SH-SY5Y (cell line): ENCODE results near the gene FYB2.

Experiments
- GATA2 ChIP-seq: IDR thresholded peaks from 2 replicates; pipeline ENCODE4 v1.6.1; 2011; ENCODE audit warnings: mild to moderate bottlenecking, low read depth, low read length
- GATA3 ChIP-seq: IDR thresholded peaks from 2 replicates; pipeline ENCODE4 v1.6.1; 2011; ENCODE audit warnings: low read depth, mild to moderate bottlenecking, low read length, moderate library complexity

Gene FYB2

GRCh38 chr1:56719171-56719570 is 100.0 kb downstream of the FYB2 start:
- TF ChIP-seq GATA2 (no peak), GATA3 (no peak)

- TF ChIP-seq GATA2 (no peak), GATA3 (no peak)
Measured at GRCh38 chr1:56715156-56715555, 104.0 kb downstream of the FYB2 start.

- TF ChIP-seq GATA3 (no peak), GATA2 (no peak)
Measured at GRCh38 chr1:56713112-56713511, 106.1 kb downstream of the FYB2 start.

- TF ChIP-seq GATA3 (no peak), GATA2 (no peak)
Measured at GRCh38 chr1:56712150-56712549, 107.1 kb downstream of the FYB2 start.

GRCh38 chr1:56710646-56711045 is 108.6 kb downstream of the FYB2 start:
- TF ChIP-seq GATA2 (no peak), GATA3 (no peak)

GRCh38 chr1:56709995-56710394 is 109.2 kb downstream of the FYB2 start:
- TF ChIP-seq GATA3, result no peak
- TF ChIP-seq GATA2, result no peak

- TF ChIP-seq GATA2, result no peak
- no peak for TF ChIP-seq GATA3
Measured at GRCh38 chr1:56709269-56709880, 109.8 kb downstream of the FYB2 start.

GRCh38 chr1:56707379-56707778 is 111.8 kb downstream of the FYB2 start:
- TF ChIP-seq GATA2, result no peak
- no peak for TF ChIP-seq GATA3

GRCh38 chr1:56703747-56704146 is 115.5 kb downstream of the FYB2 start:
- TF ChIP-seq GATA3 (no peak), GATA2 (no peak)

- TF ChIP-seq GATA2 (no peak), GATA3 (no peak)
Measured at GRCh38 chr1:56696663-56697062, 122.5 kb downstream of the FYB2 start.

GRCh38 chr1:56688522-56689026 is 130.6 kb downstream of the FYB2 start:
- TF ChIP-seq GATA3, result no peak
- TF ChIP-seq GATA2, result no peak

- TF ChIP-seq GATA2, result no peak
- no peak for TF ChIP-seq GATA3
Measured at GRCh38 chr1:56686169-56686568, 133.0 kb downstream of the FYB2 start.

GRCh38 chr1:56683569-56683968 is 135.6 kb downstream of the FYB2 start:
- TF ChIP-seq GATA3, result no peak
- TF ChIP-seq GATA2, result no peak

GRCh38 chr1:56676571-56677035 is 142.6 kb downstream of the FYB2 start:
- TF ChIP-seq GATA2 (no peak), GATA3 (no peak)

- TF ChIP-seq GATA2 (no peak), GATA3 (no peak)
Measured at GRCh38 chr1:56675763-56676162, 143.4 kb downstream of the FYB2 start.

- no peak for TF ChIP-seq GATA3
- TF ChIP-seq GATA2, result no peak
Measured at GRCh38 chr1:56672579-56672978, 146.6 kb downstream of the FYB2 start.

GRCh38 chr1:56671542-56671941 is 147.7 kb downstream of the FYB2 start:
- TF ChIP-seq GATA2 (no peak), GATA3 (no peak)
